SU-DHL-6 (cell line): ENCODE data around the gene SPOCK1.

Experiments used
- H2AFZ ChIP-seq: fragments of 200-600 bp; sonication (generic); 2 replicates; pipeline ENCODE4 v1.6.1; 2014; ENCODE audit warnings: low read depth, mild to moderate bottlenecking, moderate library complexity, mixed read lengths, antibody characterized with exemption, low read length; ENCODE audit not compliant: severe bottlenecking
- H3F3A ChIP-seq: fragments of 200-600 bp; shearing (Covaris generic); 2 replicates; pipeline ENCODE4 v1.6.0; 2016; ENCODE audit warnings: antibody characterized with exemption, mild to moderate bottlenecking; ENCODE audit not compliant: insufficient read depth
- H3K27ac ChIP-seq: fragments of 200-600 bp; sonication (generic); 2 replicates; pipeline ENCODE4 v1.5.1; 2016; ENCODE audit warnings: low read depth, mild to moderate bottlenecking, low read length, moderate library complexity, mixed read lengths
- H3K27me3 ChIP-seq: fragments of 200-600 bp; sonication (generic), shearing (Covaris generic); 2 replicates; pipeline ENCODE4 v1.6.0; 2014; ENCODE audit warnings: mild to moderate bottlenecking, low read length
- H3K36me3 ChIP-seq: fragments of 200-600 bp; sonication (generic); 2 replicates; pipeline ENCODE4 v1.6.1; 2014; ENCODE audit warnings: mild to moderate bottlenecking, low read length, mixed read lengths
- H3K4me2 ChIP-seq: fragments of 300-600, 200-600 bp; shearing (Covaris generic), sonication (generic); 2 replicates; pipeline ENCODE4 v1.6.0; 2014; ENCODE audit warnings: low read length, low read depth, mild to moderate bottlenecking; ENCODE audit not compliant: poor library complexity, severe bottlenecking
- H3K4me3 ChIP-seq: fragments of 200-600 bp; sonication (generic); 2 replicates; pipeline ENCODE4 v1.5.1; 2014; ENCODE audit warnings: antibody characterized with exemption, low read length, mild to moderate bottlenecking, mixed read lengths; ENCODE audit not compliant: insufficient read depth, poor library complexity, severe bottlenecking
- H3K79me2 ChIP-seq: fragments of 200-600 bp; sonication (generic); 2 replicates; pipeline ENCODE4 v1.6.1; 2014; ENCODE audit warnings: mild to moderate bottlenecking, low read length, moderate library complexity; ENCODE audit not compliant: insufficient read depth
- H3K9ac ChIP-seq: fragments of 200-600 bp; sonication (generic); 2 replicates; pipeline ENCODE4 v1.7.0; 2014; ENCODE audit warnings: mild to moderate bottlenecking, low read length
- H3K9me2 ChIP-seq: fragments of 200-600 bp; sonication (generic); replicated peaks from 2 replicates; pipeline ENCODE4 v1.6.1; 2014; ENCODE audit warnings: low read length; ENCODE audit not compliant: insufficient read depth
- H3K9me3 ChIP-seq: fragments of 200-600 bp; sonication (generic); 2 replicates; pipeline ENCODE4 v1.6.1; 2014; ENCODE audit warnings: low read length, mixed read lengths; ENCODE audit not compliant: insufficient read depth
- H4K20me1 ChIP-seq: fragments of 200-600 bp; sonication (generic); 2 replicates; pipeline ENCODE4 v1.6.1; 2014; ENCODE audit warnings: low read depth, mild to moderate bottlenecking, antibody characterized with exemption, low read length, moderate library complexity, mixed read lengths
- CTCF ChIP-seq: fragments of 200-600 bp; sonication (generic); IDR thresholded peaks from one replicate; pipeline ENCODE4 v1.5.1; 2017; ENCODE audit warnings: antibody characterized with exemption, mild to moderate bottlenecking, low read length, moderate library complexity; ENCODE audit not compliant: insufficient read depth, poor library complexity, severe bottlenecking
- EZH2phosphoT487 ChIP-seq: fragments of 200-600 bp; sonication (generic), shearing (Covaris generic); conservative IDR thresholded peaks from 2 replicates; pipeline ENCODE4 v1.6.1; 2018; ENCODE audit warnings: mild to moderate bottlenecking, antibody characterized with exemption, low read length, moderate library complexity, mixed read lengths

The SPOCK1 gene

GRCh38 chr5:137488516-137488915 is 10.6 kb downstream of the SPOCK1 start:
- H3K79me2 ChIP-seq, result no peaks in the 10 kb centered on the region
- no peak overlapping the region for H3K27ac ChIP-seq
- H4K20me1 ChIP-seq, result no peaks in the 10 kb centered on the region
- no peak for TF ChIP-seq EZH2phosphoT487
- TF ChIP-seq CTCF, result no peak
- no peaks in the 10 kb centered on the region for H3K9me2 ChIP-seq
- no peaks in the 10 kb centered on the region for H3K27me3 ChIP-seq
- H3K4me2 ChIP-seq, result no peak overlapping the region
- no peaks in the 10 kb centered on the region for H3K36me3 ChIP-seq
- no peak overlapping the region for H3K9ac ChIP-seq
- no peak overlapping the region for H2AFZ ChIP-seq
- no peaks in the 10 kb centered on the region for H3K9me3 ChIP-seq
- H3F3A ChIP-seq, result no peaks in the 10 kb centered on the region
- H3K4me3 ChIP-seq, result no peak overlapping the region

GRCh38 chr5:137487600-137487999 is 11.5 kb downstream of the SPOCK1 start:
- TF ChIP-seq CTCF (no peak), EZH2phosphoT487 (no peak)
- H3K79me2 ChIP-seq, result no peaks in the 10 kb centered on the region
- no peak overlapping the region for H3K4me3 ChIP-seq
- no peaks in the 10 kb centered on the region for H3K27me3 ChIP-seq
- no peaks in the 10 kb centered on the region for H4K20me1 ChIP-seq
- no peak overlapping the region for H3K27ac ChIP-seq
- H3F3A ChIP-seq, result no peaks in the 10 kb centered on the region
- H3K9me3 ChIP-seq, result no peaks in the 10 kb centered on the region
- no peak overlapping the region for H2AFZ ChIP-seq
- no peak overlapping the region for H3K4me2 ChIP-seq
- H3K9ac ChIP-seq, result no peak overlapping the region
- H3K36me3 ChIP-seq, result no peaks in the 10 kb centered on the region
- no peaks in the 10 kb centered on the region for H3K9me2 ChIP-seq

GRCh38 chr5:137486707-137487106 is 12.4 kb downstream of the SPOCK1 start:
- H3K36me3 ChIP-seq, result no peaks in the 10 kb centered on the region
- H3K79me2 ChIP-seq, result no peaks in the 10 kb centered on the region
- no peaks in the 10 kb centered on the region for H3K9me3 ChIP-seq
- H4K20me1 ChIP-seq, result no peaks in the 10 kb centered on the region
- no peak overlapping the region for H3K4me3 ChIP-seq
- TF ChIP-seq EZH2phosphoT487, result no peak
- no peak for TF ChIP-seq CTCF
- no peak overlapping the region for H2AFZ ChIP-seq
- H3K4me2 ChIP-seq, result no peak overlapping the region
- no peaks in the 10 kb centered on the region for H3K27me3 ChIP-seq
- H3F3A ChIP-seq, result no peaks in the 10 kb centered on the region
- no peak overlapping the region for H3K27ac ChIP-seq
- no peaks in the 10 kb centered on the region for H3K9me2 ChIP-seq
- no peak overlapping the region for H3K9ac ChIP-seq

- H2AFZ ChIP-seq, result no peak overlapping the region
- no peak overlapping the region for H3K4me3 ChIP-seq
- H3K9ac ChIP-seq, result no peak overlapping the region
- H3F3A ChIP-seq, result no peaks in the 10 kb centered on the region
- H3K36me3 ChIP-seq, result no peaks in the 10 kb centered on the region
- no peak for TF ChIP-seq CTCF
- no peak for TF ChIP-seq EZH2phosphoT487
- no peaks in the 10 kb centered on the region for H3K9me2 ChIP-seq
- H3K79me2 ChIP-seq, result no peaks in the 10 kb centered on the region
- no peak overlapping the region for H3K4me2 ChIP-seq
- H3K27me3 ChIP-seq, result no peaks in the 10 kb centered on the region
- no peak overlapping the region for H3K27ac ChIP-seq
- no peaks in the 10 kb centered on the region for H4K20me1 ChIP-seq
- no peaks in the 10 kb centered on the region for H3K9me3 ChIP-seq
Measured at GRCh38 chr5:137481596-137481995, 17.5 kb downstream of the SPOCK1 start.
